K562 (cell line): ENCODE measurements around the gene TRMT2A. TPM values are rescaled to one million over a fixed set of nuclear protein-coding genes. Genes with fewer than 3 reads are reported as not detected.

Source experiments
- ATAC-seq: fragments of 200-7000 bp; cut with Tn5 transposase; 3 replicates; pipeline ENCODE4 v1.9.1; 2020; ENCODE audit warnings: moderate library complexity
- BruUV-seq: library from RNA; stranded (reverse); fragments of 400-500 nt; replicated peaks from 2 replicates; lab custom pipeline; 2021; lab: Mats Ljungman, UMichigan
- CTCF ChIA-PET: fragments of 300-600 bp; formaldehyde crosslinking; extraction: SDS; loops from one replicate; lab custom pipeline; 2021; ENCODE audit warnings: low intra/inter-chr PET ratio; lab: Yijun Ruan, JAX
- POLR2A ChIA-PET: fragments of 300-600, 350-650 bp; sonication (Branson Sonifier 250); formaldehyde crosslinking; extraction: SDS; loops from one replicate; lab custom pipeline; 2021; ENCODE audit warnings: antibody characterized with exemption, inconsistent platforms; lab: Yijun Ruan, JAX
- DNase-seq, 4 experiments: peaks; one replicate each; pipeline versions ENCODE4 v3.0.0 to v3.0.0-alpha.2; 2011 to 2018; ENCODE audit warnings: low spot score in 3 of 4, mixed read lengths in 3 of 4; ENCODE audit errors: extremely low read depth in 1 of 4
- FAIRE-seq: peaks from 2 replicates; lab custom pipeline; 2011; peaks lifted over from hg19 to GRCh38; lab: Jason Lieb, UNC
- H2AFZ ChIP-seq: 2 replicates; pipeline ENCODE4 v1.6.0; 2011; ENCODE audit warnings: low read depth, low read length, control low read depth, inconsistent platforms
- H3K27ac ChIP-seq: fragments of 200-600 bp; 3 replicates; pipeline ENCODE4 v1.8.0; 2011; ENCODE audit warnings: low read depth, mild to moderate bottlenecking, control low read depth, inconsistent platforms, low read length, moderate library complexity, mixed read lengths; ENCODE audit errors: extremely low read depth
- H3K27me3 ChIP-seq, 2 experiments: fragments of 300-600 bp in 1 of 2; 2 replicates in 1 of 2; 3 replicates in 1 of 2; pipeline versions ENCODE4 v1.6.0 to v1.8.0; 2011; ENCODE audit warnings: inconsistent platforms in 2 of 2, low read length in 2 of 2, mild to moderate bottlenecking in 1 of 2, mixed read lengths in 1 of 2, moderate library complexity in 1 of 2; ENCODE audit not compliant: control insufficient read depth in 2 of 2, insufficient read depth in 2 of 2
- H3K36me3 ChIP-seq: fragments of 300-600 bp; 3 replicates; pipeline ENCODE4 v1.8.0; 2011; ENCODE audit warnings: mild to moderate bottlenecking, low read length, inconsistent platforms; ENCODE audit not compliant: control insufficient read depth, insufficient read depth
- H3K4me1 ChIP-seq, 2 experiments: fragments of 200-600 bp in 1 of 2; replicated peaks in 1 of 2; 2 replicates in 1 of 2; 3 replicates in 1 of 2; pipeline versions ENCODE4 v1.5.1 to v1.8.0; 2011; ENCODE audit warnings: inconsistent platforms in 2 of 2, low read length in 2 of 2, mild to moderate bottlenecking in 1 of 2, mixed read lengths in 1 of 2, moderate library complexity in 1 of 2; ENCODE audit not compliant: control insufficient read depth in 2 of 2, insufficient read depth in 2 of 2
- H3K4me2 ChIP-seq: 2 replicates; pipeline ENCODE4 v1.6.1; 2011; ENCODE audit warnings: low read length, control low read depth, inconsistent platforms, mixed read lengths; ENCODE audit not compliant: insufficient read depth
- H3K4me3 ChIP-seq: fragments of 200-600 bp; sonication (generic), shearing (Covaris generic); 2 replicates; pipeline ENCODE4 v1.5.1; 2016; ENCODE audit warnings: control low read depth, inconsistent platforms
- H3K79me2 ChIP-seq: fragments of 200-600 bp; 3 replicates; pipeline ENCODE4 v1.8.0; 2011; ENCODE audit warnings: low read length, inconsistent platforms; ENCODE audit not compliant: control insufficient read depth, insufficient read depth
- H3K9ac ChIP-seq, 2 experiments: 2 replicates each; pipeline versions ENCODE4 v1.6.0 to v1.6.1; 2011; ENCODE audit warnings: low read depth in 2 of 2, low read length in 2 of 2, control low read depth in 1 of 2, inconsistent platforms in 1 of 2, mild to moderate bottlenecking in 1 of 2, mixed read lengths in 1 of 2; ENCODE audit not compliant: insufficient read depth in 1 of 2
- H3K9me1 ChIP-seq: one replicate; pipeline ENCODE4 v1.6.0; 2011; ENCODE audit warnings: inconsistent platforms, mild to moderate bottlenecking, low read length, moderate library complexity; ENCODE audit not compliant: control insufficient read depth, insufficient read depth
- H3K9me3 ChIP-seq: replicated peaks from 2 replicates; pipeline ENCODE4 v1.5.1; 2011; ENCODE audit warnings: low read depth, low read length, inconsistent platforms; ENCODE audit not compliant: control insufficient read depth, insufficient read depth
- H4K20me1 ChIP-seq: replicated peaks from 2 replicates; pipeline ENCODE4 v1.6.1; 2011; ENCODE audit warnings: low read length, inconsistent platforms, mixed read lengths; ENCODE audit not compliant: control insufficient read depth, insufficient read depth
- CAMTA2 ChIP-seq: fragments of 250-450 bp; sonication (Bioruptor Pico); conservative IDR thresholded peaks from 2 replicates; pipeline ENCODE4 v1.5.1; 2022
- CHD2 ChIP-seq: IDR thresholded peaks from 2 replicates; pipeline ENCODE4 v1.6.1; 2011; ENCODE audit warnings: low read depth, low read length
- ETS2 ChIP-seq: IDR thresholded peaks from 2 replicates; pipeline ENCODE4 v1.6.1; 2016; ENCODE audit warnings: borderline replicate concordance, missing genetic modification characterization, mild to moderate bottlenecking, moderate library complexity, missing compliant biosample characterization; ENCODE audit not compliant: poor library complexity, severe bottlenecking
- HDAC6 ChIP-seq: IDR thresholded peaks from 2 replicates; pipeline ENCODE4 v1.6.1; 2012; ENCODE audit warnings: low read depth, mild to moderate bottlenecking, control low read depth, inconsistent platforms, low read length, moderate library complexity
- RHOXF2B ChIP-seq: fragments of 250-450 bp; sonication (Bioruptor Pico); conservative IDR thresholded peaks from 2 replicates; pipeline ENCODE4 v1.5.1; 2021
- ZNF324 ChIP-seq: fragments of 250-450 bp; sonication (Bioruptor Pico); IDR thresholded peaks from 2 replicates; pipeline ENCODE4 v1.4.0; 2020; ENCODE audit warnings: mild to moderate bottlenecking
- ZNF830 ChIP-seq: fragments of 250-450 bp; sonication (Bioruptor Pico); IDR thresholded peaks from 2 replicates; pipeline ENCODE4 v1.5.0; 2021; ENCODE audit warnings: mild to moderate bottlenecking
- WGBS: fragments of 100-300 bp; shearing (Covaris generic); methylation state at CpG from one replicate; pipeline ENCODE4 v1.1.6; 2016; ENCODE audit warnings: low coverage, mixed read lengths; ENCODE audit not compliant: insufficient coverage; ENCODE audit errors: missing lambda C conversion rate; 5-methylcytosine and 5-hydroxymethylcytosine counted together
- in situ Hi-C: fragments of 300-500 bp; cut with MboI; formaldehyde crosslinking; loops from 4 replicates; pipeline ENCODE4 v1.15.0; 2018; ENCODE audit warnings: inconsistent platforms, mixed read lengths
- intact Hi-C: fragments of 100-400 bp; cut with micrococcal nuclease; formaldehyde crosslinking; loops from 2 replicates; pipeline ENCODE4 v1.14.2; 2022
- polyA plus RNA-seq, 8 experiments: library from polyadenylated mRNA; depleted of rRNA in 4 of 8; stranded (reverse) in 5 of 8; unstranded in 3 of 8; fragments of >200 nt; fragmentation: Nextera tagmentation in 2 of 8; fragmentation: Illumina TruSeq in 1 of 8; extraction: Ambion mirVana in 2 of 8; extraction: Trizol in 1 of 8; gene quantifications; 2 replicates each; pipeline versions ENCODE4 v1.2.1 to v1.2.3, GENCODE V29; 2011 to 2014; ENCODE audit warnings: inconsistent platforms in 1 of 8, missing spikeins in 1 of 8
- total RNA-seq, 7 experiments: library from RNA; depleted of rRNA in 6 of 7; stranded (reverse); fragments of >200 nt in 6 of 7; fragmentation: Illumina TruSeq in 2 of 7; extraction: Trizol in 2 of 7; gene quantifications; 2 replicates each; pipeline versions ENCODE4 v1.2.1 to v1.2.3, GENCODE V29; 2011 to 2021; ENCODE audit warnings: low replicate concordance in 1 of 7
- TF ChIP-seq, protein P1 (sequence below): fragments of 250-450 bp; sonication (Bioruptor Pico); IDR thresholded peaks from 2 replicates; pipeline ENCODE4 v1.9.0; 2021; ENCODE audit warnings: mild to moderate bottlenecking
- TF ChIP-seq, protein P2 (sequence below), 2 experiments: fragments of 450-650 bp in 1 of 2; sonication (generic) in 1 of 2; formaldehyde crosslinking in 1 of 2; IDR thresholded peaks; 2 replicates each; pipeline versions ENCODE4 v1.7.1 to v1.9.0; 2016 to 2022; ENCODE audit warnings: inconsistent platforms in 1 of 2, mild to moderate bottlenecking in 1 of 2, missing genetic modification reagents in 1 of 2
- TF ChIP-seq, protein P3 (sequence below): fragments of 450-650 bp; IDR thresholded peaks from 2 replicates; pipeline ENCODE4 v1.6.1; 2016; ENCODE audit warnings: missing biosample characterization, missing genetic modification characterization

Gene TRMT2A
- total and polyA plus RNA-seq, 9 of the 15 experiments (the other 6 are each of a cell fraction or from before 2014, with no cell fraction given) = 1.6 to 265 (median 140) TPM

DNA sequence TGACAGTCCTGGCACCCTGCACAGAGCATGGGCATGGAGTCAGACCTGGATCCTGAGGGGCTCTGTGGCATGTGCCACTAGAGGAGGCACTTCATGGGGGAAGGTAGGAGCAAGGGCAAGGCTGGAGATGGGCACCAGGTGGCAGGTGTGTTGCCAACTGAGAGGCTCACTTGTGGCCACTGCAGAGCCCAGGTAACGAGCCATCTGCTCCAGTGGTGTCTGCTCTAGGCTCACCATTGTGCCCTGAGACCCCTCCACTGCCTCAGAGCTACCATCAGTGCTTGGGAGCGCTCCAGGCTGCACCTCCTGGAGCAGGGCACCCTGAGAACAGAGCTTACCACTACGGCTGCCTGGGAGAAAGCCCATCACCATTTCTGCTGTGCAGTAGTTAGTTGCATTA lies 13.3 kb upstream of the TRMT2A start:
- POLR2A ChIA-PET = interaction anchor here (0.6 to 8.3 kb wide), 14 partner anchors 8 to 406 kb away, joined by 3 to 212 read pairs (median 3); partner anchors contain the start of genes GP1BB, RANBP1 and TRMT2A
- no peaks in the 10 kb centered on the region for H3K9me3 ChIP-seq
- FAIRE-seq (no peak), DNase-seq (no peak), ATAC-seq (no peak)
- no TSS peak for BruUV-seq
- intact Hi-C loops = no loop called here
- H3K4me3 ChIP-seq = no peak overlapping the region
- 69% methylated on average over 3 of the region's 3 CpGs for WGBS
- no peaks in the 10 kb centered on the region for H3K27me3 ChIP-seq
- peaks cover 21% of the 10 kb centered on the region for H3K79me2 ChIP-seq
- H4K20me1 ChIP-seq = peaks cover 70% of the 10 kb centered on the region
- no peak overlapping the region for H2AFZ ChIP-seq
- no peak overlapping the region; the same call in 1 of the 2 replicates for H3K4me2 ChIP-seq
- H3K36me3 ChIP-seq = peaks cover 30% of the 10 kb centered on the region; the same call in 2 of the 3 replicates
- H3K27ac ChIP-seq = no peak overlapping the region
- in situ Hi-C loops = no loop called here
- H3K4me1 ChIP-seq = peaks cover 11 to 79% of the 10 kb centered on the region in 2 experiments
- H3K9ac ChIP-seq = peak overlapping the region in 1 of 2 experiments; percentile 93; a peak in 2 of 4 replicates
- peaks cover 4% of the 10 kb centered on the region for H3K9me1 ChIP-seq
- CTCF ChIA-PET = interaction anchor here (0.5 to 5.8 kb wide), 2 partner anchors 159 to 536 kb away, joined by 5 to 80 read pairs; no protein-coding TSS in a partner anchor
- TF ChIP-seq HDAC6 (0 out of 2 replicates have a peak, but pooled peaks have one; percentile 22), ETS2 (tag) (peak; percentile 26), RHOXF2B (CRISPR knock-in tag) (peak; percentile 29; the same call in 1 of the 2 replicates), ZNF830 (CRISPR knock-in tag) (0 out of 2 replicates have a peak, but pooled peaks have one; percentile 42), CAMTA2 (CRISPR knock-in tag) (0 out of 2 replicates have a peak, but pooled peaks have one; percentile 82), ZNF324 (no peak), CHD2 (no peak)
- TF ChIP-seq, protein P1, sequence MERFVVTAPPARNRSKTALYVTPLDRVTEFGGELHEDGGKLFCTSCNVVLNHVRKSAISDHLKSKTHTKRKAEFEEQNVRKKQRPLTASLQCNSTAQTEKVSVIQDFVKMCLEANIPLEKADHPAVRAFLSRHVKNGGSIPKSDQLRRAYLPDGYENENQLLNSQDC (CRISPR knock-in tag) = 0 out of 2 replicates have a peak, but pooled peaks have one; percentile 67
- TF ChIP-seq, protein P2, sequence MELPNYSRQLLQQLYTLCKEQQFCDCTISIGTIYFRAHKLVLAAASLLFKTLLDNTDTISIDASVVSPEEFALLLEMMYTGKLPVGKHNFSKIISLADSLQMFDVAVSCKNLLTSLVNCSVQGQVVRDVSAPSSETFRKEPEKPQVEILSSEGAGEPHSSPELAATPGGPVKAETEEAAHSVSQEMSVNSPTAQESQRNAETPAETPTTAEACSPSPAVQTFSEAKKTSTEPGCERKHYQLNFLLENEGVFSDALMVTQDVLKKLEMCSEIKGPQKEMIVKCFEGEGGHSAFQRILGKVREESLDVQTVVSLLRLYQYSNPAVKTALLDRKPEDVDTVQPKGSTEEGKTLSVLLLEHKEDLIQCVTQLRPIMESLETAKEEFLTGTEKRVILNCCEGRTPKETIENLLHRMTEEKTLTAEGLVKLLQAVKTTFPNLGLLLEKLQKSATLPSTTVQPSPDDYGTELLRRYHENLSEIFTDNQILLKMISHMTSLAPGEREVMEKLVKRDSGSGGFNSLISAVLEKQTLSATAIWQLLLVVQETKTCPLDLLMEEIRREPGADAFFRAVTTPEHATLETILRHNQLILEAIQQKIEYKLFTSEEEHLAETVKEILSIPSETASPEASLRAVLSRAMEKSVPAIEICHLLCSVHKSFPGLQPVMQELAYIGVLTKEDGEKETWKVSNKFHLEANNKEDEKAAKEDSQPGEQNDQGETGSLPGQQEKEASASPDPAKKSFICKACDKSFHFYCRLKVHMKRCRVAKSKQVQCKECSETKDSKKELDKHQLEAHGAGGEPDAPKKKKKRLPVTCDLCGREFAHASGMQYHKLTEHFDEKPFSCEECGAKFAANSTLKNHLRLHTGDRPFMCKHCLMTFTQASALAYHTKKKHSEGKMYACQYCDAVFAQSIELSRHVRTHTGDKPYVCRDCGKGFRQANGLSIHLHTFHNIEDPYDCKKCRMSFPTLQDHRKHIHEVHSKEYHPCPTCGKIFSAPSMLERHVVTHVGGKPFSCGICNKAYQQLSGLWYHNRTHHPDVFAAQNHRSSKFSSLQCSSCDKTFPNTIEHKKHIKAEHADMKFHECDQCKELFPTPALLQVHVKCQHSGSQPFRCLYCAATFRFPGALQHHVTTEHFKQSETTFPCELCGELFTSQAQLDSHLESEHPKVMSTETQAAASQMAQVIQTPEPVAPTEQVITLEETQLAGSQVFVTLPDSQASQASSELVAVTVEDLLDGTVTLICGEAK (IDR thresholded peaks at IDR 0.05) = no peak
- TF ChIP-seq, protein P2 (CRISPR knock-in tag; IDR thresholded peaks at IDR 0.05) = no peak
- TF ChIP-seq, protein P3, sequence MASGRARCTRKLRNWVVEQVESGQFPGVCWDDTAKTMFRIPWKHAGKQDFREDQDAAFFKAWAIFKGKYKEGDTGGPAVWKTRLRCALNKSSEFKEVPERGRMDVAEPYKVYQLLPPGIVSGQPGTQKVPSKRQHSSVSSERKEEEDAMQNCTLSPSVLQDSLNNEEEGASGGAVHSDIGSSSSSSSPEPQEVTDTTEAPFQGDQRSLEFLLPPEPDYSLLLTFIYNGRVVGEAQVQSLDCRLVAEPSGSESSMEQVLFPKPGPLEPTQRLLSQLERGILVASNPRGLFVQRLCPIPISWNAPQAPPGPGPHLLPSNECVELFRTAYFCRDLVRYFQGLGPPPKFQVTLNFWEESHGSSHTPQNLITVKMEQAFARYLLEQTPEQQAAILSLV (tag) = no peak
